CD4-positive, CD25-positive, alpha-beta regulatory T cell (primary cell): ENCODE data around the gene FAM168A. TPM values are rescaled to one million over a fixed set of nuclear protein-coding genes. Genes with fewer than 3 reads are reported as not detected.

Experiments
- ATAC-seq, 2 donors: fragments of 150-1000 bp; cut with Tn5 transposase; one replicate each; pipeline ENCODE4 v1.10.0; 2021; ENCODE audit warnings: low read depth in 2 of 2, moderate number of reproducible peaks in 2 of 2, moderate library complexity in 1 of 2
- DNase-seq, 3 donors: peaks; one replicate each; pipeline versions ENCODE4 v3.0.0 to v3.0.0-alpha.2; 2012 to 2022; ENCODE audit warnings: mixed read lengths in 1 of 3
- H3K27ac ChIP-seq: one replicate; pipeline ENCODE4 v1.7.0; 2013; ENCODE audit warnings: mild to moderate bottlenecking, low read length; ENCODE audit not compliant: insufficient read depth, poor library complexity, severe bottlenecking
- H3K27me3 ChIP-seq: one replicate; pipeline ENCODE4 v1.7.0; 2013; ENCODE audit warnings: low read length; ENCODE audit not compliant: control insufficient read depth, insufficient read depth
- H3K36me3 ChIP-seq: one replicate; pipeline ENCODE4 v1.7.0; 2013; ENCODE audit warnings: mild to moderate bottlenecking, low read length, moderate library complexity; ENCODE audit not compliant: control insufficient read depth, insufficient read depth
- H3K4me1 ChIP-seq: 2 replicates; pipeline ENCODE4 v1.7.0; 2013; ENCODE audit warnings: mild to moderate bottlenecking, low read length; ENCODE audit not compliant: insufficient read depth, control insufficient read depth, poor library complexity, severe bottlenecking
- H3K4me3 ChIP-seq: one replicate; pipeline ENCODE4 v1.7.0; 2013; ENCODE audit warnings: low read depth, mild to moderate bottlenecking, low read length, moderate library complexity
- H3K9me3 ChIP-seq, 2 experiments: 1 replicate in 1 of 2; 2 replicates in 1 of 2; pipeline ENCODE4 v1.7.0; 2013; ENCODE audit warnings: low read length in 2 of 2, mild to moderate bottlenecking in 1 of 2, moderate library complexity in 1 of 2; ENCODE audit not compliant: control insufficient read depth in 2 of 2
- H3K27ac Mint-ChIP-seq, 3 donors: one replicate each; pipeline ENCODE4 v1.8.0; 2020 to 2022; ENCODE audit warnings: mild to moderate bottlenecking in 3 of 3, mixed read lengths in 3 of 3, moderate library complexity in 2 of 3
- H3K27me3 Mint-ChIP-seq: one replicate; pipeline ENCODE4 v1.8.0; 2022; ENCODE audit warnings: mild to moderate bottlenecking, mixed read lengths
- H3K36me3 Mint-ChIP-seq: one replicate; pipeline ENCODE4 v1.8.0; 2020; ENCODE audit warnings: mixed read lengths
- H3K4me1 Mint-ChIP-seq, 4 donors: one replicate each; pipeline ENCODE4 v1.8.0; 2020 to 2022; ENCODE audit warnings: mixed read lengths in 4 of 4, mild to moderate bottlenecking in 1 of 4
- H3K4me3 Mint-ChIP-seq, 4 donors: one replicate each; pipeline ENCODE4 v1.8.0; 2020 to 2022; ENCODE audit warnings: mild to moderate bottlenecking in 4 of 4, mixed read lengths in 4 of 4, moderate library complexity in 3 of 4
- H3K9me3 Mint-ChIP-seq, 7 donors: one replicate each; pipeline ENCODE4 v1.8.0; 2020 to 2022; ENCODE audit warnings: mixed read lengths in 7 of 7, mild to moderate bottlenecking in 3 of 7, moderate library complexity in 2 of 7
- polyA plus RNA-seq, 4 donors: library from polyadenylated mRNA; unstranded; fragments of 300-500 nt; fragmentation: Illumina TruSeq; gene quantifications; one replicate each; pipeline ENCODE4 v1.2.3, GENCODE V29; 2021
- total RNA-seq: library from RNA; stranded (reverse); gene quantifications from one replicate; pipeline ENCODE4 v1.2.3, GENCODE V29; 2022

Gene FAM168A
- total and polyA plus RNA-seq, 5 donors from 2014 or later: 1.5 to 21.3 (median 3.0) TPM

DNA sequence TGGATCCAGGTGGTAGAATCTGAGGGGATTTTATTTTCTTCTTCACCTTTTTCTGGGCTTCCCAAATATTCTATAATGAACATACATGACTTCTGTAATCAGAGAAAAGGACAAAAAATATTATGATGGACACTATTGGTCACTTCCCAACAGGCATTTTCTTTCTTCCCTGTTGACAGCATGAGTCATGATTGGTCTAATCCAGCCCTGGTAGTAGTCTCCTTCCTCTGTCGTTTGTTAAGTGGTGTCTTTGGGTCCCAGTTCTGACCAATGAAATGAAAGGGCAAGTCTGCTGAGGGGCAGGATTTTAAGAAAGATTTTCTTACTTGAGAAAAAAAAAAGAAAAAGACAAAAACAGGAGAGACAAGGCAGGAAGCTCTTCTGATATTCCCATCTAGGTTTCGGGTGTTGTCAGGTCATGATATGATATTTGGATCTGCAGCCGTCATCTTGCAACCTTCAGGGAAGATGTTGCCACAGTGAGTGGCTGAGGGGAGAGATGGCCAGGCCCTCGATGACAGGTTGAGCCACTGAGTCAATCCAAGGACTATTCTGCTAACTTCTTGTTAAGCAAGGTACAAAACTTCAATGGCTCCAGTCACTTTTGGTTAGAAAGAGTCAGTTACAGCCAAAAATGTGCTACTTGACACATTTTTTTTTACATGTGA, 25.1 kb upstream of the FAM168A start:
- H3K36me3 Mint-ChIP-seq: no peaks in the 10 kb centered on the region

DNA sequence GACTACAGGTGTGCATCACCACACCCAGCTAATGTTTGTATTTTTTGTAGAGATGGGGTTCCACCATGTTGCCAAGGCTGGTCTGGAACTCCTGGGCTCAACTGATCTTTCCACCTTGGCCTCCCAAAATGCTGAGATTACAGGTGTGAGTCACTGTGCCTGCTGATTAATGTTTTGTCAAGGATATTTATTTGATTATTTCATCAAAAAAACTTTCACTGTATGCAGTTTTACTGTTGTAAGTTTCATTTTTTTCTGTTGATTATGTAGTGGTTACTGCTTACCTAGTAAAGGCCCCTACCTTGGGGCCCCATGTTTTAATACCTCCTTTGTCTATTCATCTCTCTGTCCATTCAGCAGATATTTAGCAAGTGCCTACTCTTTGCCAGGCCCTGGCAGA, 16.7 kb upstream of the FAM168A start:
- ATAC-seq (no peak), DNase-seq (no peak)
- H3K9me3 ChIP-seq: no peaks in the 10 kb centered on the region
- Mint-ChIP-seq H3K27me3 (peaks cover 22% of the 10 kb centered on the region), H3K9me3 (no peaks in the 10 kb centered on the region), H3K27ac (no peak overlapping the region), H3K4me1 (no peaks in the 10 kb centered on the region), H3K4me3 (no peak overlapping the region), H3K36me3 (no peaks in the 10 kb centered on the region)
- H3K36me3 ChIP-seq: no peaks in the 10 kb centered on the region
- no peak overlapping the region for H3K27ac ChIP-seq
- peaks cover 2% of the 10 kb centered on the region for H3K27me3 ChIP-seq
- H3K4me1 ChIP-seq: no peaks in the 10 kb centered on the region
- no peak overlapping the region for H3K4me3 ChIP-seq

More for the DNA sequence above, 25.1 kb upstream of the FAM168A start:
- H3K4me3 ChIP-seq: no peak overlapping the region
- H3K27me3 ChIP-seq: peaks cover 4% of the 10 kb centered on the region
- H3K9me3 Mint-ChIP-seq: no peaks in the 10 kb centered on the region
- H3K27me3 Mint-ChIP-seq: peaks cover 31% of the 10 kb centered on the region
- H3K4me1 ChIP-seq: no peaks in the 10 kb centered on the region
- no peak overlapping the region for H3K27ac ChIP-seq
- no peak overlapping the region for H3K27ac Mint-ChIP-seq
- no peak overlapping the region for H3K4me3 Mint-ChIP-seq
- DNase-seq (no peak), ATAC-seq (no peak)
- H3K36me3 ChIP-seq: no peaks in the 10 kb centered on the region
- H3K4me1 Mint-ChIP-seq: peaks cover 0 to 3% (median 1%) of the 10 kb centered on the region in 4 donors
- H3K9me3 ChIP-seq: no peaks in the 10 kb centered on the region

DNA sequence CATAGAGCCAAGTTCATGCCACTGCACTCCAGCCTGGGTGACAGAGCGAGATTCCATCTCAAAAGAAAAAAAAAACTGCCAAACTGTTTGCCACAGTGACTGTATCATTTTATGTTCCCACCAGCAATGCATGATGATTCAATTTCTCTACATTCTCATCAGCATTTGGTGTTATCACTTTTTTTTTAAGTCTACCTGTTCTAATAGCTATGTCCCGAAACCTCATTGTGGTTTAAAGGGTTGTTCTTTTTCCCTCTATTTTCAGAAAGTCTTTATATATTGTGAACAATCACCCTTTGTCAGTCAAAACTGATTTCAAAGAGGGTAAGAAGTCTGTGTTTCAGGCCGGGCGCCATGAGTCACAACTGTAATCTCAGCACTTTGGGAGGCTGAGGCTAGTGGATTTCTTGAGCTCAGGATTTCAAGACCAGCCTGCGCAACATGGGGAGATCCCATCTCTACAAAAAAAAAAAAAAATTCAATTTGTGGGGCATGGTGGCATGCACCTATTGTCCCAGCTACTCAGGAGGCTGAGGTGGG, 14.8 kb upstream of the FAM168A start:
- Mint-ChIP-seq H3K36me3 (no peaks in the 10 kb centered on the region), H3K27me3 (peaks cover 27% of the 10 kb centered on the region), H3K4me3 (no peak overlapping the region), H3K27ac (no peak overlapping the region), H3K4me1 (no peaks in the 10 kb centered on the region), H3K9me3 (no peaks in the 10 kb centered on the region)
- Histone ChIP-seq H3K9me3 (no peaks in the 10 kb centered on the region), H3K36me3 (no peaks in the 10 kb centered on the region), H3K27me3 (peaks cover 2% of the 10 kb centered on the region), H3K27ac (no peak overlapping the region), H3K4me1 (no peaks in the 10 kb centered on the region), H3K4me3 (no peak overlapping the region)
- ATAC-seq: no peak
- no peak for DNase-seq

DNA sequence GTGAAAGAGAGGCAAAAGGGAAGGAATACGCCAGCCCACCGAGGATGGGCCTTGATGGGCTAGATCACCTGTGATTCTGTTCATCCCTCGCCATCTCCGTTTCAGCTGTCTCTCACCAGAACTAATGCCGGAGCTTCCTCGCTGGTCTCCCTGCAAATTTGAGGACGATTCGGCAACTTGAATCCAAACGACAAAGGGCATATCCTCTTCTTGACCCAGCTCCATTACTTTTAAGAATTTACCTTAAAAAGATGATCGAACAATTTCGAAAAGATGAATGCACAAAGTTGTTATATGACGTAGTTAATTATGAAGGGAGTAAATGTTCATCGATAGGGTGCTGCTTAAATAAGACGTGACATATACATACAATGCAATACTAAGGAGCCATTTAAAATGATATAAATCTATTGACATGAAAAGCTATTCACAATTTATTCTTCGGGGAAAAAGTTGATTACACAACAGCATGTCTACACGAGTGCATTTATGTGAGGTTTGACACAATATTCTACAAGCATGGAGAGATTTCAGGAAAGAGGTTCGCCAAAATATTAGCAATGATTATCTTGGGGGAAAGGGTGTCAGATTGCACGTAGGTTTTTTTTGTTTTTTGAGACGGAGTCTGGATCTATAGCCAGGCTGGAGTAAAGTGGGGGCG, 937 bp upstream of the FAM168A start:
- DNase-seq (no peak), ATAC-seq (no peak)
- H3K36me3 Mint-ChIP-seq: no peaks in the 10 kb centered on the region
- peak overlapping the region; percentile 95 to 98 (median 97) for H3K4me3 Mint-ChIP-seq
- peaks cover 9% of the 10 kb centered on the region for H3K27me3 Mint-ChIP-seq
- H3K4me3 ChIP-seq: peak overlapping the region; percentile 94
- peak overlapping the region; percentile 91 to 96 (median 94) for H3K27ac Mint-ChIP-seq
- H3K4me1 Mint-ChIP-seq: peaks cover 16 to 46% (median 23%) of the 10 kb centered on the region in 4 donors
- peaks cover 26% of the 10 kb centered on the region for H3K4me1 ChIP-seq
- no peaks in the 10 kb centered on the region for H3K36me3 ChIP-seq
- no peaks in the 10 kb centered on the region for H3K9me3 Mint-ChIP-seq
- peak overlapping the region; percentile 87 for H3K27ac ChIP-seq
- no peaks in the 10 kb centered on the region for H3K9me3 ChIP-seq
- no peaks in the 10 kb centered on the region for H3K27me3 ChIP-seq

DNA sequence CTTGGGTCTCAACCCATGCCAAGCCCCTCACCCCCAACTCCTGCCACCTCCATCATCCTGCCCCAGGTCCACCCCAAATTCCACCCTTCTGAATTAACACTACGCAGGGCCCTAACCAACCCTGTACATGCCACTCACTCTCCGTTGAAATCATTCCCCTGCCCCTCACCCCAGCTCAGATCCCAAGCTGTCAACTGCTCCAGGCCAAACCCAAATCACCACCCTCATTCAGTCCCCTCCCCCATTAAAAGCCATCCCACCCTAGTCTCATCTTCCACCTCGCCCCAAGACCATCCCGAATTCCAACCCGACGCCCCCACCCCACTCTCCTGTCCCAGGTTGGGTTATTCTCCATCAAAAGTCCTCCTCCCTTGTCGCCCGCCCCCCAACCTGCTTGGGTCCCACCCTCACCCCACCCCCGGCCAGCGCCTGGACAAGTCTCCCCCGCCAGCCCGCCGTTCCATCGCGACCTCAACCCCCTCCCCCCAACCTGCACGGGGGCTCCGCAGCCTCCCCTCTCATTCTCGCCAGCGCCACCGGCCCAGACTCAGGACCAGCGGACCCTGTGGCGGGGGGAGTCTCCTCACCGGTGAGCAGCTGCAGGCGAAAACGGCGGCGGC, 466 bp downstream of the FAM168A start:
- Mint-ChIP-seq H3K27me3 (peaks cover 9% of the 10 kb centered on the region), H3K9me3 (no peaks in the 10 kb centered on the region), H3K4me3 (peak overlapping the region; percentile 95 to 98 (median 97)), H3K4me1 (peaks cover 16 to 47% (median 25%) of the 10 kb centered on the region in 4 donors), H3K27ac (peak overlapping the region; percentile 54 to 94 (median 60)), H3K36me3 (no peaks in the 10 kb centered on the region)
- peaks cover 26% of the 10 kb centered on the region for H3K4me1 ChIP-seq
- no peaks in the 10 kb centered on the region for H3K27me3 ChIP-seq
- no peaks in the 10 kb centered on the region for H3K36me3 ChIP-seq
- H3K9me3 ChIP-seq: no peaks in the 10 kb centered on the region
- no peak for ATAC-seq
- peak overlapping the region; percentile 87 for H3K27ac ChIP-seq
- no peak for DNase-seq
- H3K4me3 ChIP-seq: peak overlapping the region; percentile 69

DNA sequence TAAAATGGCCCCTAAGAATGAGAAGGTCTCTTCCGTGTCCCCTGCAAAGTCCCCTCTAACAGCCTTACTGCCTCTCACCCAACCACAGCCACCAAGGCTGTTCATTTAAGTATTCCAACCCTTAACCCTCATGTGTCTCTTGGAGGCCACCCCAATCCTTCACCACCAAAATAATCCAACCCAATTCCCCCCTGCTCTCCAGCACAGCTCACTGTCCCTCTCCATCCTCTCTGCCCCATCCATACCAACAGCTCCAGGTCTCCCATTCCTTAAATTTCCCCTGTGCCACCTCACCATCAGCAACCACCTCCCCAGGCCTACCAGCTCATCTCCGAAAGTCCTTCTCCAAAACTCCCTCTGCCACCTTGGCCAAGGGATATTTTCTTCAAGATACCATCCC, 1.4 kb downstream of the FAM168A start:
- peak overlapping the region in 2 of 3 donors; percentile 60 to 80 for H3K27ac Mint-ChIP-seq
- peak overlapping the region; percentile 69 for H3K4me3 ChIP-seq

DNA sequence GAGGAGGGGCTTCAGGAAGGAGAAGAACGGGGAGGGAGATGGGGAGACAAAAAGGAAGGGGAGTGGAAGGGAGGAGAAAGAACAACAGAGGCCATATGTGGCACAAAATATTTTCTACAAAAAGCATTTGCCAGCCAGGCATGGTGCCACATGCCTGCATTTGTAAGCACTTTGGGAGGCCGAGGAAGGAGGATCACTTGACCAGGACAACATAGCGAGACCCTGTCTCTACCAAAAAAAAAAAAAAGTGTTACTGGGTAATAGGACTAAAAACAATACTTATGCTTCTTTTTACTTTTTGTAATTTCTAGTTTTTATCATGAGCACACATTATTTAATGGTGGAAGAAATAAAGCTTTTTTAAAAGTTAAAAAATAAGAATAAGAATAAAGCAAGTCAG, 5.3 kb downstream of the FAM168A start:
- DNase-seq (no peak), ATAC-seq (no peak)
- no peaks in the 10 kb centered on the region for H3K9me3 Mint-ChIP-seq
- H3K27me3 ChIP-seq: no peaks in the 10 kb centered on the region
- no peak overlapping the region for H3K4me3 Mint-ChIP-seq
- no peak overlapping the region for H3K4me3 ChIP-seq
- H3K9me3 ChIP-seq: no peaks in the 10 kb centered on the region
- no peaks in the 10 kb centered on the region for H3K27me3 Mint-ChIP-seq
- H3K36me3 ChIP-seq: no peaks in the 10 kb centered on the region
- H3K27ac ChIP-seq: no peak overlapping the region
- H3K36me3 Mint-ChIP-seq: no peaks in the 10 kb centered on the region
- peaks cover 12 to 40% (median 22%) of the 10 kb centered on the region in 4 donors for H3K4me1 Mint-ChIP-seq
- H3K4me1 ChIP-seq: peaks cover 18% of the 10 kb centered on the region
- H3K27ac Mint-ChIP-seq: peak overlapping the region in 1 of 3 donors; percentile 85

More for the DNA sequence above, 1.4 kb downstream of the FAM168A start:
- Mint-ChIP-seq H3K4me3 (peak overlapping the region; percentile 34 to 97 (median 96)), H3K36me3 (no peaks in the 10 kb centered on the region), H3K4me1 (peaks cover 16 to 52% (median 25%) of the 10 kb centered on the region in 4 donors), H3K27me3 (peaks cover 9% of the 10 kb centered on the region), H3K9me3 (no peaks in the 10 kb centered on the region)
- Histone ChIP-seq H3K27me3 (no peaks in the 10 kb centered on the region), H3K9me3 (no peaks in the 10 kb centered on the region), H3K36me3 (no peaks in the 10 kb centered on the region), H3K4me1 (peaks cover 26% of the 10 kb centered on the region), H3K27ac (no peak overlapping the region)
- DNase-seq (no peak), ATAC-seq (no peak)
